H9 (cell line): ENCODE results near the gene MAPKAP1. TPM values are rescaled to one million over a fixed set of nuclear protein-coding genes. Genes with fewer than 3 reads are reported as not detected.
A peak's percentile ranks its signal among the peaks of the same experiment; 100 is the strongest.

Experiments used
- DNase-seq: peaks from one replicate; pipeline ENCODE4 v3.0.0-alpha.2; 2017
- H2AFZ ChIP-seq: one replicate; pipeline ENCODE4 v1.6.1; 2013; ENCODE audit warnings: mild to moderate bottlenecking, low read length, control low read depth, moderate library complexity
- H2AK5ac ChIP-seq: 2 replicates; pipeline ENCODE4 v1.6.1; 2013; ENCODE audit warnings: low read length, control low read depth, mixed read lengths; ENCODE audit not compliant: insufficient read length
- H2BK120ac ChIP-seq: one replicate; pipeline ENCODE4 v1.6.1; 2013; ENCODE audit warnings: low read depth, mild to moderate bottlenecking, low read length, control low read depth, inconsistent platforms; ENCODE audit not compliant: poor library complexity, severe bottlenecking
- H2BK12ac ChIP-seq: 2 replicates; pipeline ENCODE4 v1.6.1; 2013; ENCODE audit warnings: low read length, control low read depth, mixed read lengths, low read depth; ENCODE audit not compliant: insufficient read length
- H2BK15ac ChIP-seq: 2 replicates; pipeline ENCODE4 v1.6.1; 2013; ENCODE audit warnings: low read depth, low read length, control low read depth
- H2BK20ac ChIP-seq: one replicate; pipeline ENCODE4 v1.6.1; 2013; ENCODE audit warnings: low read depth, mild to moderate bottlenecking, low read length, control low read depth, inconsistent platforms; ENCODE audit not compliant: poor library complexity, severe bottlenecking
- H2BK5ac ChIP-seq: 2 replicates; pipeline ENCODE4 v1.6.1; 2013; ENCODE audit warnings: low read length, control low read depth, mixed read lengths; ENCODE audit not compliant: insufficient read length
- H3K14ac ChIP-seq: 2 replicates; pipeline ENCODE4 v1.6.1; 2013; ENCODE audit warnings: low read length, control low read depth; ENCODE audit not compliant: insufficient read depth
- H3K18ac ChIP-seq: 2 replicates; pipeline ENCODE4 v1.6.1; 2013; ENCODE audit warnings: low read depth, mild to moderate bottlenecking, mixed read lengths, low read length, control low read depth; ENCODE audit not compliant: insufficient read length
- H3K23ac ChIP-seq: 2 replicates; pipeline ENCODE4 v1.6.1; 2013; ENCODE audit warnings: low read length, control low read depth, mixed read lengths, low read depth; ENCODE audit not compliant: insufficient read length
- H3K23me2 ChIP-seq: 2 replicates; pipeline ENCODE4 v1.6.1; 2013; ENCODE audit warnings: low read depth, mild to moderate bottlenecking, mixed read lengths, low read length, control low read depth; ENCODE audit not compliant: insufficient read length, poor library complexity, severe bottlenecking
- H3K27ac ChIP-seq: 2 replicates; pipeline ENCODE4 v1.5.1; 2013; ENCODE audit warnings: low read length, control low read depth, mixed read lengths, low read depth; ENCODE audit not compliant: insufficient read length
- H3K27me3 ChIP-seq: 2 replicates; pipeline ENCODE4 v1.6.1; 2013; ENCODE audit warnings: low read length, control low read depth, inconsistent platforms; ENCODE audit not compliant: insufficient read depth
- H3K4ac ChIP-seq: 2 replicates; pipeline ENCODE4 v1.6.1; 2013; ENCODE audit warnings: low read depth, mild to moderate bottlenecking, control low read depth, inconsistent platforms, low read length, moderate library complexity
- H3K4me1 ChIP-seq: 2 replicates; pipeline ENCODE4 v1.6.1; 2013; ENCODE audit warnings: low read length, control low read depth, inconsistent platforms; ENCODE audit not compliant: insufficient read depth
- H3K4me2 ChIP-seq: 2 replicates; pipeline ENCODE4 v1.6.1; 2013; ENCODE audit warnings: low read length, control low read depth, mixed read lengths; ENCODE audit not compliant: insufficient read length, insufficient read depth
- H3K56ac ChIP-seq: 2 replicates; pipeline ENCODE4 v1.6.1; 2013; ENCODE audit warnings: low read depth, mild to moderate bottlenecking, mixed read lengths, low read length, control low read depth; ENCODE audit not compliant: insufficient read length
- H3K79me1 ChIP-seq: 2 replicates; pipeline ENCODE4 v1.6.1; 2013; ENCODE audit warnings: low read depth, mild to moderate bottlenecking, moderate library complexity, low read length, control low read depth, inconsistent platforms; ENCODE audit not compliant: insufficient read depth, poor library complexity, severe bottlenecking
- H3K79me2 ChIP-seq: 2 replicates; pipeline ENCODE4 v1.6.1; 2013; ENCODE audit warnings: low read length, control low read depth, inconsistent platforms; ENCODE audit not compliant: insufficient read depth
- H3K9ac ChIP-seq: 2 replicates; pipeline ENCODE4 v1.6.1; 2013; ENCODE audit warnings: low read length, control low read depth, mixed read lengths; ENCODE audit not compliant: insufficient read length; ENCODE audit errors: extremely low read depth
- H3K9me3 ChIP-seq: one replicate; pipeline ENCODE4 v1.6.1; 2013; ENCODE audit warnings: low read depth, low read length, inconsistent platforms; ENCODE audit not compliant: control insufficient read depth
- H3T11ph ChIP-seq: one replicate; pipeline ENCODE4 v1.6.1; 2013; ENCODE audit warnings: mild to moderate bottlenecking, low read length, control low read depth, inconsistent platforms
- H4K20me1 ChIP-seq: one replicate; pipeline ENCODE4 v1.6.1; 2013; ENCODE audit not compliant: control insufficient read depth, insufficient read length, insufficient read depth
- H4K5ac ChIP-seq: 2 replicates; pipeline ENCODE4 v1.6.1; 2013; ENCODE audit warnings: low read depth, mild to moderate bottlenecking, mixed read lengths, low read length, control low read depth; ENCODE audit not compliant: insufficient read length
- H4K8ac ChIP-seq: replicated peaks from 2 replicates; pipeline ENCODE4 v1.6.1; 2013; ENCODE audit warnings: low read length, control low read depth, mixed read lengths, low read depth; ENCODE audit not compliant: insufficient read length
- H4K91ac ChIP-seq: 2 replicates; pipeline ENCODE4 v1.6.1; 2013; ENCODE audit warnings: low read depth, mild to moderate bottlenecking, moderate library complexity, mixed read lengths, low read length, control low read depth; ENCODE audit not compliant: insufficient read length
- H3K27ac Mint-ChIP-seq, 3 experiments: 2 replicates in 2 of 3; 3 replicates in 1 of 3; pipeline ENCODE4 v1.8.0; 2020 to 2021; ENCODE audit warnings: mixed read lengths in 3 of 3, mild to moderate bottlenecking in 1 of 3, moderate library complexity in 1 of 3
- H3K27me3 Mint-ChIP-seq: 2 replicates; pipeline ENCODE4 v1.8.0; 2021; ENCODE audit warnings: low read depth, mild to moderate bottlenecking, moderate library complexity, mixed read lengths
- H3K36me3 Mint-ChIP-seq, 3 experiments: 2 replicates in 2 of 3; 3 replicates in 1 of 3; pipeline ENCODE4 v1.8.0; 2020 to 2021; ENCODE audit warnings: low read depth in 3 of 3, mixed read lengths in 3 of 3; ENCODE audit not compliant: insufficient read depth in 1 of 3
- H3K4me1 Mint-ChIP-seq, 2 experiments: 2 replicates each; pipeline ENCODE4 v1.8.0; 2020; ENCODE audit warnings: mixed read lengths in 2 of 2
- H3K4me3 Mint-ChIP-seq, 2 experiments: 2 replicates in 1 of 2; 3 replicates in 1 of 2; pipeline ENCODE4 v1.8.0; 2020 to 2021; ENCODE audit warnings: mild to moderate bottlenecking in 2 of 2, mixed read lengths in 2 of 2, moderate library complexity in 1 of 2
- H3K9me3 Mint-ChIP-seq, 2 experiments: 2 replicates in 1 of 2; 3 replicates in 1 of 2; pipeline ENCODE4 v1.8.0; 2020; ENCODE audit warnings: mild to moderate bottlenecking in 2 of 2, mixed read lengths in 2 of 2, moderate library complexity in 1 of 2
- CTCF ChIP-seq: fragments of 200-600 bp; sonication (generic); conservative IDR thresholded peaks from 3 replicates; pipeline ENCODE4 v1.8.0; 2021; ENCODE audit warnings: antibody characterized with exemption, mild to moderate bottlenecking
- WGBS: extraction: QIAGEN DNeasy Blood & Tissue Kit; methylation state at CpG from one replicate; pipeline ENCODE4 v1.1.7; 2013; ENCODE audit warnings: missing lambda C conversion rate, low lambda C conversion rate, mixed read lengths; ENCODE audit not compliant: insufficient read length; ENCODE audit errors: extremely low coverage; 5-methylcytosine and 5-hydroxymethylcytosine counted together
- total RNA-seq: library from RNA; stranded (reverse); gene quantifications from 2 replicates; pipeline ENCODE4 v1.2.1, GENCODE V29; 2021

MAPKAP1 gene
- total RNA-seq, 1 experiment from 2014 or later: 97.0 TPM

GRCh38 chr9:125549465-125549871, 157.5 kb downstream of the MAPKAP1 start:
- H3K4me1 Mint-ChIP-seq: peaks cover 21 to 25% of the 10 kb centered on the region in 2 experiments
- Histone ChIP-seq H2AFZ (no peak overlapping the region), H3K9ac (no peak overlapping the region), H4K20me1 (no peaks in the 10 kb centered on the region), H3K27ac (no peak overlapping the region), H2BK12ac (no peak overlapping the region), H3K4ac (no peak overlapping the region), H3K4me2 (no peak overlapping the region), H3K9me3 (no peaks in the 10 kb centered on the region), H4K91ac (no peak overlapping the region), H3K79me2 (no peaks in the 10 kb centered on the region), H2BK120ac (no peak overlapping the region), H3K56ac (no peak overlapping the region), H2BK20ac (no peak overlapping the region), H2BK5ac (no peak overlapping the region), H3K18ac (no peak overlapping the region), H3K27me3 (no peaks in the 10 kb centered on the region; the same call in 1 of the 2 replicates), H4K5ac (no peak overlapping the region), H3K79me1 (no peaks in the 10 kb centered on the region), H3K23me2 (no peaks in the 10 kb centered on the region), H3K23ac (no peak overlapping the region), H2AK5ac (no peak overlapping the region), H3T11ph (no peak overlapping the region), H4K8ac (no peak overlapping the region), H3K4me1 (no peaks in the 10 kb centered on the region), H2BK15ac (no peak overlapping the region), H3K14ac (no peak overlapping the region)
- peak overlapping the region in 1 of 3 experiments; percentile 45; a peak in 3 of 7 replicates for H3K27ac Mint-ChIP-seq
- no peak for TF ChIP-seq CTCF
- peaks cover 0 to 4% (median 0%) of the 10 kb centered on the region in 3 experiments; a peak in 1 of 7 replicates for H3K36me3 Mint-ChIP-seq
- H3K27me3 Mint-ChIP-seq: no peaks in the 10 kb centered on the region
- DNase-seq: no peak
- no peaks in the 10 kb centered on the region for H3K9me3 Mint-ChIP-seq
- H3K4me3 Mint-ChIP-seq: no peak overlapping the region
- no CpG with 5 or more reads among the region's 7 CpGs for WGBS
